ENCODE data around the gene PDGFA.
A peak's percentile ranks its signal among the peaks of the same experiment; 100 is the strongest.

PDGFA gene

GRCh38 chr7:536231-536630 is 16.6 kb upstream of the PDGFA start:
- DNase-seq (ENCODE audit: low spot score) = no peak

GRCh38 chr7:534959-535358 is 15.3 kb upstream of the PDGFA start:
- no peak for DNase-seq (ENCODE audit: low spot score)

- no peak for DNase-seq (ENCODE audit: low spot score)
These were observed 14.4 kb upstream of the PDGFA start for GRCh38 chr7:534075-534474.

GRCh38 chr7:533266-533665 is 13.6 kb upstream of the PDGFA start:
- DNase-seq (ENCODE audit: low spot score) = no peak

- DNase-seq (ENCODE audit: low spot score) = no peak
These were observed 12.9 kb upstream of the PDGFA start for GRCh38 chr7:532379-533143.

GRCh38 chr7:531777-532176 is 12.1 kb upstream of the PDGFA start:
- no peak for DNase-seq (ENCODE audit: low spot score)

- no peak for DNase-seq (ENCODE audit: low spot score)
These were observed 8.8 kb upstream of the PDGFA start for GRCh38 chr7:528451-528850.

GRCh38 chr7:527723-528122 is 8.1 kb upstream of the PDGFA start:
- DNase-seq (ENCODE audit: low spot score) = no peak

- no peak for DNase-seq (ENCODE audit: low spot score)
These were observed 6.9 kb upstream of the PDGFA start for GRCh38 chr7:526460-527034.

GRCh38 chr7:525740-526139 is 6.1 kb upstream of the PDGFA start:
- DNase-seq (ENCODE audit: low spot score) = no peak

- no peak for DNase-seq (ENCODE audit: low spot score)
These were observed 5.2 kb upstream of the PDGFA start for GRCh38 chr7:524800-525199.

- DNase-seq (ENCODE audit: low spot score) = no peak
These were observed 4.0 kb upstream of the PDGFA start for GRCh38 chr7:523347-524336.

GRCh38 chr7:522951-523314 is 3.3 kb upstream of the PDGFA start:
- DNase-seq (ENCODE audit: low spot score) = no peak

- DNase-seq (ENCODE audit: low spot score) = peak; percentile 87
These were observed 2.7 kb upstream of the PDGFA start for GRCh38 chr7:522071-522950.

GRCh38 chr7:521221-522070 is 1.8 kb upstream of the PDGFA start:
- no peak for DNase-seq (ENCODE audit: low spot score)

- DNase-seq (ENCODE audit: low spot score) = no peak
These were observed 986 bp upstream of the PDGFA start for GRCh38 chr7:520503-521161.

- peak; percentile 92 for DNase-seq (ENCODE audit: low spot score)
These were observed 789 bp downstream of the PDGFA start for GRCh38 chr7:518630-519483.

- DNase-seq (ENCODE audit: low spot score) = peak; percentile 84
These were observed 1.6 kb downstream of the PDGFA start for GRCh38 chr7:517774-518629.

Measured in HuH-7 (cell line).